GM18870 (cell line): ENCODE data around the gene ALOXE3.

Experiments used
- ATAC-seq: cut with Tn5 transposase; IDR thresholded peaks from one replicate; pipeline ENCODE4 v1.9.1; 2021; ENCODE audit warnings: moderate library complexity; ENCODE audit not compliant: unreplicated experiment

Gene ALOXE3

DNA sequence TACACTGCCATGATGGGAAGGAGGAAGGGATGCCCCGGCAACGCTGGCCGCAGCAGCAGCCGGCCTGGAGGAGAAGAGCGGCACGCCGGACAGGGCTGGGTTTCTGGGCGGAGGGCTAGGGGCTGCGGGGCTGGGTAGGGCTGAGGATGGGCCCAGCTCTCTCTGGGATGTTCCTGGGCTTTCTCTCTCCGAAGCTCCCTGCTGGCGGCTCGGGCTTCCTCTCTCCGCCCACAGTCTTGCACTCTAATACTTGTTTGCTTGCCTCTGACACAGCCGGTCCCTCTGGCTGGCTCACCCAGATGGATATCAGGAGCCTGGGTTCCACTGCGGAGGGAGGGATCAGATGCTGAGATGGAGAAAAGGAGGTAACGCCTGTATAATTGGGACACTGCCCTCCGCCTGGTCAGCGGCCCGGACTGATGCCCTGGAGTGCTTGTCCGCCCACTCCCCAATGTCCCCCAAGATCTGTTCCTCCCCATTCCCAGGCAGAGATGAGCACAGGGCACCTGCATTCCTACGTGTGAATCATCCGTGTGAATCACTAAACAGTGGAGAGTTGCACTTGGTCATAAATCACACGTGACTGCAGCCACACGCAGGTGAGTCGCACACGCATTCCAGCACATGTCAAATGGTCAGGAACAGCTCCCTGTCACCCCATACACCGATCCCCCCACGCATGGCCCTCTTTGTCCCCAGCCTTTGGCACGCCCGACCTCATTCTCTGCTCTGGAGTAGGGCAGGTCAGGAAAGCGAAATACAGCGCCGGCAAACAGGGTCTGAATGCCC, at the start of gene ALOXE3:
Gene ALOXE3, minus strand, starts transcription at position 535 of the 789 bp plus-strand sequence. Its CDS starts 524 bp downstream, at position 11.
- ATAC-seq = no peak

DNA sequence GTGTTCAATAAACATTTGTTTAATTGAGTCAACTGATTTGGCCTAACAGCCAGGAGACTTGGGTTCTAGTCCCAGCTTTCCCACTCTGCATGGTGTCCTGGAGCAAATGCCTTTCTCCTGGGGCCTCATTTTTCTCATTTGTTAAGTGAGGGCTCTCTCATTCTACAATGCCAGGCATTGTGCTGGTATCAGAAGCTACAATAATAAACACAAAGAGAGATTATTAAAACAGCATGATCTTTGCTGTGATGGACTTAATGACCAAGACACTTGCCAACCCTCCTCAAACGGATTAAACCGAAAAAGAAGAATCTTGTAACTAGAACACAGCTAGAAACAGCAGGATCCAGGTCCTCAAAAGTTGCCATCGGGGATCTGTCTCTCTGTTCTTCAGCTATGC, 49.2 kb upstream of the ALOXE3 start:
- no peak for ATAC-seq

DNA sequence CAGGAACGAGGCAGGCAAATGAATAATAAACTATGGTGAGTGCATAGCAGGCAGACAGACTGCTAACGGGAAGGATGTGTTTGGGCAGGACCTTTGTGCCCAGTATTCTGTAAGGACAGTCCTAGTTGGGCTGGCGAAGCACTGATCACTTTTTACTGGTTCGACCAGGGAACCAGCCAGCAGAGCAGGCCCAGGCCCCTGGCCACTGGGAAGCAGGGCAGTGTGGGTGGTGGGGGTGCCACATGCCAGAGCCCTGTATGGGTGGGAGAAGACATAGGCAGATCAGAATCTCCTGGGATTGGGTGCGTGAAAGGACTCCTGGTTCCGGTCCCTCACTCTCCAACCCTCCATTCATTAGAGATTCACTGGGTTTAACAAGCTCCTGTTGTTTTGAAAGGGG, 48.4 kb upstream of the ALOXE3 start:
- no peak for ATAC-seq

DNA sequence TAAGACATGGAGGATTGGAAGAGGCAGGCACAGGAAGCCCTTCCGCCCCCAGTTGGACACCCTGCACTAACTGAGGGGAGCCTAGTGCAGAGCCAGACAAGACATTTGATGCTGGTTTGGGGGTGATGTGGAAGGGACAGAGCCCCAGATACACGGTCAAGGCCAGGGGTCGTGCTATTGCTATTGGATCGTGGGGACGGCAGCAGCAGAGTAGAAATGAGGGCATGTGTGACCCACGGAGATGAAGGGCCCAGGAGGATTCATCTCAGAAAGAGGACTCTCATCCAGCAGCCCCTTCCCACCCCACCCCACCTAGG, 46.5 kb upstream of the ALOXE3 start:
- no peak for ATAC-seq

DNA sequence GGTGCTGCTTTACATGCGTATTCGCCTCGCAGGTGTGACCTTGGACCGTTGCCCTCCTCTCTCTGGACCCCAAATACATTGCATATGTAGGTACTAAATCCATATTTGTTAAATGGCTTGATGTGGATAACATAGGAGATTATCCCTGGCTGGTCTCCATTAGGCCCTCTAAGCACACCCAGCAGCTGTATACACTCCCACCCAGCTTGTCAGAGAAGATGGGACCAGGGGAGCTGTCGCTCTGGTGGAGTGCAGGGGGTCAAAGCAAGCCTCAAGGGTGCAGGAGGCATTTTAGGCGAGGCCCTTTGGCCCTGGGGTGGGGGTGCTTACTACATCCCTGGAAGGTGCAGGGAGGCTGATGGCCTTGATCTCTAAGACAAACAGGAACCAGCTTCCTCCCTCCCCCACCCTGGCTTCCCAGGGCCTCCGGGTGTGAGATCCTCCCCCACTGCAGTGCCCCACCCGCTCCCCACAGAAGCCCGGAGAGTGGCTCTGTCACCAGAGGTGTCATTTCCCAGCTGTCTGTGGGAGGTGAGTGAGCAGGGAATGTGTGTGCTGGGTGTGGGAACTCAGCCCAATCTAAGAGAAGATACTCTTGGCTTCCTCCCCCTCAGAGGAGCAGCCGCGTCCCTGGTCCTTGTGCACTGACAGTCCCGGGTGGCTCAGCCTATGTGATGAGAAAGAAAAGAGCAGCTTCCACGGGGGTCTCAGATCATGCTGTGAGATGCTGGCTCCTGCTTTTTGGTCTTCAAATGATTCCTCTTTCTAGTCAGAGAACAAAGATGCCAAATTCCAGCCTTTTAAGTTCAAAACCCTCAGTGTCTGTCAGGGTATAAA, 45.9 kb upstream of the ALOXE3 start:
- ATAC-seq = no peak

DNA sequence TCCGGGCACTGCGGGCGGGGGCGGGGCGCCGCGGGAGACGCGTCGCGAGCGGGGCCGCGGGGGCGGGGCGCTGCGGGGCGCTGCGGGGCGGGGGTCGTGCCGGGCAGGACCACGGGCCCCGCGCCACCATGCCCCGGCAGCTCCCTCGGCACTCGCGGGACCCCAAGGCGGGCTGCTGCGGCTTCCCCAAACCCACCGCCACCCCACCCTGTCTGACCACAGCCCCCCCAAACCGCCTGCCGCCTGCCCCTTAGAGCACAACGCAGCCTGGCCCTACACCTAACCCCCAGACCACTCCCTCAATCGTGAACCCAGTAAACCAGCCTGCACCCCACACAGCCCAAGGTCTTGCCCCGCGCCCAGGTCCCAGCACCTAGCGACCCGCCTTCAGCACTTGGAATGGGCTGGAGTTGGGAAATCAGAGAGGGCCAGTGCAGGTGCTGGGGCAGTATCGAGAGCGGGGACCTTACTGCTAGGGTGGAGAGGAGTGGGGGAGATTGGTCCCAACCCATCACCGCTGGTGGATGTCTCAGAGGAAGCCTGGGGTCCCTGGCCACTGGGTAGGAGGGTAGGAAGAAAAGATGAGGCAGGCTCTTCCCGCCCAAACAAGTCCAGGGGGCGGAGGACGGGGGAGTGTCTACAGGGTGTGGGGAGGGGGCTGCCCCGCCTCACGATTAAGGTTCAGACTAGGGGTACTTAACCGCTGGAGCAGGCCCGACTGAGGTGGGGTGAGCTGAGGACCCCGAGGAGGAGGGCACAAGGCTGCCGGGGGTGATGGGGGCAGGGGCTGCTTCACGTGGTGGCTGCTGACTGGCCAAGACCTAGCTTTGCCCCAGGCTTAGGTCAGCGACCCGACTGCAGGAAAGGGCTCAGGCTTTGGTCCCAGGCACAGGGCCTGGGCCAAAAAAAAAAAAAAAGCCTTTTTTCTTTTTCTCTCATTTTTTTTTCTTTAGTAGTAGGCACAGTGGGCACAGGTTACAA, 45.0 kb upstream of the ALOXE3 start:
- ATAC-seq = no peak

DNA sequence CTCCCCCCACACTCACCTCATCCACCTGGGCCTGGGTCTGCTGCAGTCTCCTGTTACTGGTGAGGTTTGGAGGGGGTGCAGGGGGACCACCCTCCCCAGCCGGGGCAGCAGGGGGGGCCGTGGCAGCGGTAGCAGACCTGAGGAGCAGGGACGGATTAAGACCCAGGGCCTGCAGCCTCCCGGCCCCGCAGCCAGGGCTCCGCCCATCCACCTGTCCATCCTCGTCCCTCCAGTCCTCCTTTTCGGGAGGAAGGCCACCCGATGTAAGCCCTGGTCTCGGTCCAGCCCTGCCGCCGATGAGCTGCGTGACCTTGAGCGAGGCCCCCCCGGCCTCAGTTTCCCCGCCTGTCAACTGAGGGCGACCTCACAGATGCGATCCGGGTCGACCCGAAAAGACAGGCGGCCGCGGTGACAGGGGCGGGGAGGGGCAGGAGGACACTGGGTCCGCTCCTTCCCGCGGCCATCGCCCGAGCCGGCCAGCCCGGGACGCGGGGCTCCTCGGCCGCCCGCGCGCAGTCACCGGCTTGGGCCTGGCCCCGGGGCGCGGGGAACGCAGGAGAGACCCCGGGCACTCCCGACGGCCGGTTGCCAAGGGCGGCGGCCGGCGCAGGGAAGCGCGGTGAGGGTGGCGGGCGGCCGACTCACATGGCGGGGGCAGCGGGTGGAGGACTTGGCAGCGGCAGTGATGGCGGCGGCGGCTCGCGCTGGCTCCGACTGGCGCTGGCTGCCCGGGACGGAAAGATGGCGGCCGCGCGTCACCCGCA, 44.1 kb upstream of the ALOXE3 start, which contains the start of gene VAMP2:
Gene VAMP2, minus strand, starts transcription at position 716 of the 764 bp plus-strand sequence. Its CDS starts 69 bp downstream, at position 647.
- ATAC-seq = no peak

DNA sequence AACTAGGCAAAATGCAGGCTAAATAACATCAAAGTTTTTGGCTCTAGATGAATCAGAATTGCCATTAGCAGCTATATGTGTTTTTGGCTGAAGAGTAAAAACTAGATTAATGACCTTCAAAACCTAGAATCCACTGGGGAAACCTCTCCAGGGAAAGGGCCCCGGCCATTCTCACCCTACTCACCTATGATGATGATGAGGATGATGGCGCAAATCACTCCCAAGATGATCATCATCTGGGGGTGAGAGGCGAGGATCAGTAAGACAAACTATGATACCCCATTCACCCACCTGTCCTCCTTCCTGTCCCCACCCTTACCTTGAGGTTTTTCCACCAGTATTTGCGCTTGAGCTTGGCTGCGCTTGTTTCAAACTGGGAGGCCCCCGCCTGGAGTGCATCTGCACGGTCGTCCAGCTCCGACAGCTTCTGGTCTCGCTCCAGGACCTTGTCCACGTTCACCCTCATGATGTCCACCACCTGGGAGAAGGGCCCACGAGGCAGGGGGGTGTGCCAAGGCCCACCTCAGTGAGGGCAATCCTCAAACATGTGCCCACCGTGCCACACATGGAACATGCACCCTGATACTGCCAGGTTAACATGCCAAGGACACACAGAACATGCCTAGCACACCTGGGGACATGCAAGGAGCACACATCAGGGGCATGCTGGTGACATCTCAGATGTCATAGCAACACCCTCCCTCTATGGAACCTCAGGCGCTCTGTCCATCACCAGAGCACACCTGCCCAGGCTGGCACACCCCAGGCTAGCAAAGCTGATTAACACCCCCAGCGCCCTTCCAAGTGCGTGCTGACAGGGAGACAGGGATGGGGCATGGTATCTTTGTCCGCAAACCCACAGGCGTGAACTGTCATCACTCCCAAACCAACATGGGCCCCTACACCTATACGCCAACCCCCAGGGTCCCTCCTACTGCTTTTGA, 43.2 kb upstream of the ALOXE3 start:
- no peak for ATAC-seq

DNA sequence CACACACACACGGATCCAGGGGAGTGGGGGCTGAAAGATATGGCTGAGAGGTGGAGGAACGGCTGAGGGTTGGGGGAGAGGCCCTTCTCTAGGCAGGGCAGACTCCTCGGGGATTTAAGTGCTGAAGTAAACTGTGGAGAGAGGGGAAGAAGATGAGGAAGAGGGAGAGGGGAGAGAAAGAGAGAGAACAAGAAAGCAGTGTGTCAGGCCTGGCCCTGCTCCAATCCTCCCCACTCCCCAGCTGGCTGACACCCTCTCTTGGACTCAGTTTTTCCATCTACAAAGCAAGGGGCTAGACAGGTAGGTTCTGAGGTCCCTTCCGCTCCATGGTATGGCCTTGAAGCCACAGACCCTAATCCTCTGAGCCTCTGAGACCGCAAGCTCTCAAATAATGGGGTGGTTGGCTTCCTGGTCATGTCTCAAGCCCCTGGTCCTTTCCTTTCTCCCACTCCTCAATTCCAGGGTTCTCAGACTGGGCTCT, 42.5 kb upstream of the ALOXE3 start:
- ATAC-seq = no peak

DNA sequence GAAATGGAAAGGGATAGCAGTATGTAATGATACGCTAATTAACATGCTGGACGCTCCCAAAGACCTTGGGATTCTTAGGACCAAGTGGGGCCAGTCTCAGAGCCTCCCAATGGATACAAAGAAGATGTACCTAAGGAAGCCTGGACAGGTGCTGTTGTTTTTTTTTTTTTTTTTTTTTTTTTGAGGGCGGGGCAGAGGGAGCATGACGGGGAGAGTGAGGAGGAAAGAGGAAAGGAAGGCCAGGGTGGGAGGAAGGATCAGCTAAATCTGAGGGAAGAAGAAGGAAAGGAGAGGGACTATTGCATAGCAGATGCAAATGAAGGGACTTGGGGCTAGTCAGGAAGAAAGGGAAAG, 41.9 kb upstream of the ALOXE3 start:
- no peak for ATAC-seq

DNA sequence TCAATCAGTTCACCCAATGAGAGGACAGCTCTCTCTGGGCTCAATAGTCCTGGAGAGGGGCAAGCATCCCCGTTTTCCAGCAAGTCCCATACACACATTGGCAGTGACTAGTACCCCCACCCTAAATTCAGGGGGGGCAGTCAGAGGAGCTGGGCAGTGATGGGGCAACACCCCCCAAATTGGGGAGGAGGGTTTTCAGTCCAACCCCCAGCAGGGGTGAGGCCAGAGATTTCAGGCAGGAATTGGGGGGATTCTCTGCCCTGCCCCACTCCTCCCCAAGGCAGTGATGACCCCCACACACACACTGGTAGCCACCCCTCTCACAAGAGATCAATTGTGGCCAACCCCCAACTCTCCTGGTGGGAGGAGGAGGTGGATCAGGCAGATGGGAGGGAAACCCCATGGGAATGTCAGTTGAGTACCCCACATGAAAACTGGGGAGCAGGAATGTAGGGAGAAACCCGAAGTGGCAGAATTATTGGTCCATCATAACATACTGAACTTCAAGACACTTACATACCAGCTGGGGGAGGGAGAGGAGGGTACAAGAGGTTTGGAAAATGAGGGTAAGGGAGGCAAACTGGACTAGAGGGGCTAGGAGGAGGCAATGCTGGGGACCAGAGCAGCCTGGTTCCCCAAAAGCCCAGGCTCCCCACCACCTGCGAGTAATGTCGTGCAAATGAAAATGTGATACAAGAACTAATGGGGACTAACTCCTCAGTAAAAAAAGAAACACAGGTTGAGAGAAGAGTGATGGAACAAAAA, 41.3 kb upstream of the ALOXE3 start:
- no peak for ATAC-seq

DNA sequence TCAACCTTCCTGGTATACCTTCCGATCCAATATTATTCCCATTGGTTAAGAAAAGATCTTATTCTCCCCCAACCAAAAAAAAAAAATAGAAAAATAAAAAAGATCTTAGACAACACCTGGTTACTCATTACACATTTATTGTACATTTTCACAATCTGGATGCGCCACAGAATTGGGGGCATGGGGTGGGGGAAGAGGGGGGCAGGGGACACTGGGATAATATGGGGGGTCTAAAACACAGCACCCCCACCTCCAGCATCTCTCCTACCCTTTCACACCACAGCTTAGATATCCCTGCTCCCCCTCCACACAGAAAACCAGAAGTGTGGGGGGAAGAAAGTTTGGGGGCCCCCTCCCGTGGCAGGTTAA, 40.7 kb upstream of the ALOXE3 start:
- no peak for ATAC-seq

DNA sequence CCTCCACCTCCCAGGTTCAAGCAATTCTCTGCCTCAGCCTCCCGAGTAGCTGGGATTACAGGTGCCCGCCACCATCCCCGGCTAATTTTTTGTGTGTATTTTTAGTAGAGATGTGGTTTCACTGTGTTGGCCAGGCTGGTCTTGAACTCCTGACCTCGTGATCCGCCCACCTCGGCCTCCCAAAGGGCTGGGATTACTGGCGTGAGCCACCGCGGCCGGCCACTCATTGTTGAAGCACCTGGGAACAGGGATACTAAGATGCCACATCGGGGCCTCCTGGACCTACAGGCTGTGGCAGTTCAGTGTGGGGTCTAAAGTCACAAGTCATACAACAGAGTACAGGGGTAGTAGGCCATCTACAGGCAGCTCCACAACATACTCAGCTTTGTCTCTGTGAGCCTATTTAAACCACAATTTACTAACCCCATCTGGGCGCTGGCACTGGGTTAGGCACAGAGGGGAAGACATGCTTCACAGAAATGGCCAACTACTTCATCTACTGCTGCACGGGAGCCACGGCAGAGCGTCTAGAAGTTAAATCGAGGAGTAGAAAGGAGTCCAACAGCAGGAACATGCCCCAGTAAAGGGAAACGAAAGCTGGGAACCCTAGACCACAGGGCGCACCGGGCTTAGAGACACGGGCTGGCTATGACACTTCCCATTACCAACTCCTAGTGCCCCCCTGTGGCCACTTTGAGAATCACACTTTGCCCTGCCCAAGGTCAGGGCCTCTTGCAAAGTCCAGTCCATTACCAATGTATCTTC, 40.1 kb upstream of the ALOXE3 start:
- ATAC-seq = no peak

DNA sequence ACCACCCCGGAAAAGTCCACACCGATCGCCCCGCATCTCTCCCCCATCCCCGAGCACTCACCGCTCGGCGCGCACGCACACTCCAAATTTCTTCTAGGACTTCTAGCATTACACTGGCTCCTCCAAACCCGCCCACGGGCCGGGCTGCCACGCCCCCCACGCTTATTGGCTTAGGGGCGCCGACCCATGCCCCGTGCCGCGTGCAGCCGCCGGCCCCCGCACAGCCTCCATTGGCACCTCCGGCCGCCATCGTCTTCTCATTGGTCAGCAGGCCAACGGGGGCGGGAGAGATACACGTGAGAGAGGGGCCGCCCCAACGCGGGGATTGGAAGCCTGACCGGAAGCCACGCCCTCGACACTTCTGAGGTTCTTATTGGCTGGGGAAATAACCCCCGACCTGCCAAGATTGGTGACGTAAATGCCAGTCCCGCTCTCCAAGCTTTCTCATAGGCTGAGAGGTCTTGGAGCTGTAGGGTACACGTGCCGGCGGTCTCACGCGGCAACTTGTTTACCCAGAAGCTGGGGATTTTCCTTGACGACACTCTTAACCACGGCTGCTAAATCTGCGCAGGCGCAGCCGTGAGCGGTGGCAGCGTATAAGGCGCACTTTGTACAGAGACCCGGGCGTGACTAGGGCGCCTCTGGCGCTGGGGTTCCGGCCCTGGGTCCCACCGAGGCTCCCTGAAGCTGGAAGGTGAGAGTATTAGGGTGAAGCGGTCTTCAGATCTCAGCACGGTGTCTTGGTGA, 38.1 kb upstream of the ALOXE3 start:
- ATAC-seq = peak; percentile 82

DNA sequence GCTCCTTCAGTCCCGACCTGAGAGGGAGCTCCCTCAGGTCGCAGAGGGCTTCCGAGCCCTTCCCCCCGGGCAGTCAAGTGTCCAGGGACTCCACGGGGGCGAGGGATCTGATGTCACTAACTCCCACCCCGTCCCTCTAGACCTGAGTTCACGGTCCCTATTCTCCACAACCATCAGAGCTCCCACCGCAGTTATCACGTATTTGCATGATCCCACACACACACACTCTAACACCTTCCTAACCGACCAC, 37.6 kb upstream of the ALOXE3 start:
- ATAC-seq = no peak

DNA sequence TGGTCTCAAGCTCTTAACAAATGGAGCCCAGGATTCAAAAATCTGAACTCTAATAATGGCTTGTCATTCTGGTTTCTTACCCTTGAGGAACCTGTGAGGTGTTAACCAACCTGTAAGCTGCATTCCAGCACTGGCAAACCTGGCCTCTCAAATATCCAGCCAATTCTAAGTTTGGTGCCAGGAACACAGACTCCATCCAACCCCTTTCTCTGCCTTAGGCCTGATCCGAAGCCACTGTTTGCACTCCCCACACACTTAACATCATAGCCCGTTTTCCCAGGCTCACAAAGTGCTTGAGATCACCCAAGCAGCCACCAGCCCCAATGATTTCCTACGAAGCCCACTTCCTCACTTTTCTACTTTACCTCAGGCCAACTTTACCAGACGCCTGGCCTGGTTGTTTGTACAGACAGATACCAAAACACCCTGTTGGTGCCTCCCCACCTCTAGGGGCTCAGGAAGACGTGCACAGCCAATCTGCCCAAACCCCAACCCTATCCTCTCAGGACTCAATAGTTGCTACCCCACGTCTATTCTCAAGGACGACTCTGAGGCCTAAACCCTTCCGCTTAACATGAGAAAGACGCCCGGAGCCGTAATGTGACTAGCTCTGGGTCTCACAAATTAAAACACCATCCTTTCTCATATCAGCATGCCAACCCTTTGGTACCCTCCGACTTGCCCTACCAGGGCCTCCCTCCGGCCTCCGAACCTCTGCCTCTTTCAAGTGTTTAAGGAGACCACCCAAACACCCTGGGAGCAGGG, 37.1 kb upstream of the ALOXE3 start:
- ATAC-seq = no peak
